HT1080 (cell line): Measurements from ENCODE around the gene KCND1. TPM values are rescaled to one million over a fixed set of nuclear protein-coding genes. Genes with fewer than 3 reads are reported as not detected.
A peak's percentile ranks its signal among the peaks of the same experiment; 100 is the strongest.

Source experiments
- DNase-seq: peaks from one replicate; pipeline ENCODE4 v3.0.0-alpha.2; 2015; ENCODE audit warnings: low read depth
- total RNA-seq: library from RNA; depleted of rRNA; stranded (reverse); fragments of >200 nt; shearing (Covaris generic); gene quantifications from 2 replicates; pipeline ENCODE4 v1.2.3, GENCODE V29; 2014

The KCND1 gene
- total RNA-seq, 1 experiment from 2014 or later: 0.42 TPM

GRCh38 chrX:48975041-48975440 is 3.4 kb upstream of the KCND1 start:
- no peak for DNase-seq

GRCh38 chrX:48974574-48974973 is 2.9 kb upstream of the KCND1 start:
- DNase-seq: no peak

GRCh38 chrX:48974033-48974432 is 2.4 kb upstream of the KCND1 start:
- no peak for DNase-seq

GRCh38 chrX:48972220-48973164 is 848 bp upstream of the KCND1 start:
- peak; percentile 42 for DNase-seq

- DNase-seq: no peak
Observed at GRCh38 chrX:48969471-48969870, 2.2 kb downstream of the KCND1 start.

GRCh38 chrX:48968377-48968776 is 3.3 kb downstream of the KCND1 start:
- no peak for DNase-seq

GRCh38 chrX:48966796-48967579 is 4.7 kb downstream of the KCND1 start:
- DNase-seq: peak; percentile 45

GRCh38 chrX:48965959-48966358 is 5.7 kb downstream of the KCND1 start:
- DNase-seq: no peak

GRCh38 chrX:48961585-48962091 is 10.0 kb downstream of the KCND1 start:
- no peak for DNase-seq

- DNase-seq: no peak
Observed at GRCh38 chrX:48960291-48960690, 11.4 kb downstream of the KCND1 start.

- DNase-seq: peak; percentile 50
Observed at GRCh38 chrX:48958635-48959094, 13.0 kb downstream of the KCND1 start.

- peak; percentile 95 for DNase-seq
Observed at GRCh38 chrX:48957827-48958634, 13.6 kb downstream of the KCND1 start.

- DNase-seq: no peak
Observed at GRCh38 chrX:48957477-48957826, 14.2 kb downstream of the KCND1 start, which contains the start of gene OTUD5. OTUD5 (minus strand) TSS chrX:48957607; CDS start chrX:48957570, 37 bp downstream.

- no peak for DNase-seq
Observed at GRCh38 chrX:48956728-48957414, 14.8 kb downstream of the KCND1 start.

- no peak for DNase-seq
Observed at GRCh38 chrX:48948589-48948988, 23.1 kb downstream of the KCND1 start.

GRCh38 chrX:48945517-48946348 is 25.9 kb downstream of the KCND1 start:
- DNase-seq: peak; percentile 36

GRCh38 chrX:48942895-48943294 is 28.7 kb downstream of the KCND1 start:
- no peak for DNase-seq

GRCh38 chrX:48940404-48940955 is 31.2 kb downstream of the KCND1 start:
- DNase-seq: no peak

- DNase-seq: no peak
Observed at GRCh38 chrX:48939524-48940228, 32.0 kb downstream of the KCND1 start.
